Upper lobe of right lung (tissue), 1 donor: ENCODE measurements around the gene DOCK2. TPM values are rescaled to one million over a fixed set of nuclear protein-coding genes. Genes with fewer than 3 reads are reported as not detected.

ENCODE experiments used
- ATAC-seq: fragments of 200-7000 bp; cut with Tn5 transposase; one replicate; pipeline ENCODE4 v1.9.1; 2020; ENCODE audit warnings: mild to moderate bottlenecking, moderate library complexity
- DNase-seq: peaks from one replicate; pipeline ENCODE4 v3.0.0-alpha.2; 2020
- H3K27ac ChIP-seq: fragments of 200-600 bp; one replicate; pipeline ENCODE4 v1.8.0; 2022
- H3K27me3 ChIP-seq: fragments of 200-600 bp; one replicate; pipeline ENCODE4 v1.8.0; 2022; ENCODE audit warnings: mild to moderate bottlenecking
- H3K36me3 ChIP-seq: fragments of 200-600 bp; one replicate; pipeline ENCODE4 v1.8.0; 2022
- H3K4me1 ChIP-seq: fragments of 200-600 bp; one replicate; pipeline ENCODE4 v1.8.0; 2022
- H3K4me3 ChIP-seq: fragments of 200-600 bp; one replicate; pipeline ENCODE4 v1.8.0; 2022; ENCODE audit warnings: mild to moderate bottlenecking
- H3K9me3 ChIP-seq: fragments of 200-600 bp; one replicate; pipeline ENCODE4 v1.8.0; 2022
- intact Hi-C: fragments of 100-400 bp; cut with DNase I; formaldehyde crosslinking; loops from one replicate; pipeline ENCODE4 v1.11.0; 2022
- total RNA-seq: library from RNA; stranded (reverse); fragmentation: NEBNext Ultra II Directional; extraction: Animal tissue kit (Norgen Biotek cat#: 25700); gene quantifications from one replicate; pipeline ENCODE4 v1.2.1, GENCODE V29; 2021
- TF ChIP-seq, protein P1 (sequence below): fragments of 200-600 bp; IDR thresholded peaks from one replicate; pipeline ENCODE4 v1.8.0; 2022; ENCODE audit warnings: antibody characterized with exemption
- donor health status: DM: no; HTN: yes; CAD: no; lungs with severe emphysema.

The DOCK2 gene
- total RNA-seq, 1 donor from 2014 or later = 65.4 TPM

DNA sequence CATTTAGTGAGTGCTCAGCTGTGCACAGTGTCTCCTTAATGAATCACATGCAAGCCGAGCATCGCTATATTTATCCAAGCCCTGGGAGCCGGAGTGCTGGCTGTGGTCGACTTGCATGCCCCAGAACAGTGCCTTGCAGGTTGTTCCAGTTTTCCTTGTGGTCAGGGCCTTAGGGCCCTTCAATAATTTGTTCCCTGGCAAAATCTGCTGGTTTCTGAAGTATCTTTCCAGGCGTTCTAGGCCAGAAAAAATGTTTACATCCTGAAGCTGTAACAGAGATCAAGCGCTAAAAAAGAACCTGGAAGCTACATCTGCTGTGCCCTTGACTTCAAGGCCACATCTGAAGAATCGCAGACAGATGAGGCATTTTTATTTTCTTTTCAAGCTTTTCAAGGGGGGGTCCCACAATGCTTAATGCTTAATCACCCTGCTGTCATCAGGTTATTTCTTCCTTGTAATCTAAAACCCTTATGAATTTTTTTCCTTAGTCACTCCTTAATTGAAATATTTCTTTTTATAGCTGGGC lies 105.8 kb downstream of the DOCK2 start:
- no peaks in the 10 kb centered on the region for H3K9me3 ChIP-seq
- H3K27ac ChIP-seq = no peak overlapping the region
- no peak overlapping the region for H3K4me3 ChIP-seq
- no peak for DNase-seq
- no peak for ATAC-seq
- H3K4me1 ChIP-seq = no peaks in the 10 kb centered on the region
- intact Hi-C loops = no loop called here
- TF ChIP-seq, protein P1, sequence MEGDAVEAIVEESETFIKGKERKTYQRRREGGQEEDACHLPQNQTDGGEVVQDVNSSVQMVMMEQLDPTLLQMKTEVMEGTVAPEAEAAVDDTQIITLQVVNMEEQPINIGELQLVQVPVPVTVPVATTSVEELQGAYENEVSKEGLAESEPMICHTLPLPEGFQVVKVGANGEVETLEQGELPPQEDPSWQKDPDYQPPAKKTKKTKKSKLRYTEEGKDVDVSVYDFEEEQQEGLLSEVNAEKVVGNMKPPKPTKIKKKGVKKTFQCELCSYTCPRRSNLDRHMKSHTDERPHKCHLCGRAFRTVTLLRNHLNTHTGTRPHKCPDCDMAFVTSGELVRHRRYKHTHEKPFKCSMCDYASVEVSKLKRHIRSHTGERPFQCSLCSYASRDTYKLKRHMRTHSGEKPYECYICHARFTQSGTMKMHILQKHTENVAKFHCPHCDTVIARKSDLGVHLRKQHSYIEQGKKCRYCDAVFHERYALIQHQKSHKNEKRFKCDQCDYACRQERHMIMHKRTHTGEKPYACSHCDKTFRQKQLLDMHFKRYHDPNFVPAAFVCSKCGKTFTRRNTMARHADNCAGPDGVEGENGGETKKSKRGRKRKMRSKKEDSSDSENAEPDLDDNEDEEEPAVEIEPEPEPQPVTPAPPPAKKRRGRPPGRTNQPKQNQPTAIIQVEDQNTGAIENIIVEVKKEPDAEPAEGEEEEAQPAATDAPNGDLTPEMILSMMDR = no peak
- peaks cover 3% of the 10 kb centered on the region for H3K36me3 ChIP-seq
- no peaks in the 10 kb centered on the region for H3K27me3 ChIP-seq

DNA sequence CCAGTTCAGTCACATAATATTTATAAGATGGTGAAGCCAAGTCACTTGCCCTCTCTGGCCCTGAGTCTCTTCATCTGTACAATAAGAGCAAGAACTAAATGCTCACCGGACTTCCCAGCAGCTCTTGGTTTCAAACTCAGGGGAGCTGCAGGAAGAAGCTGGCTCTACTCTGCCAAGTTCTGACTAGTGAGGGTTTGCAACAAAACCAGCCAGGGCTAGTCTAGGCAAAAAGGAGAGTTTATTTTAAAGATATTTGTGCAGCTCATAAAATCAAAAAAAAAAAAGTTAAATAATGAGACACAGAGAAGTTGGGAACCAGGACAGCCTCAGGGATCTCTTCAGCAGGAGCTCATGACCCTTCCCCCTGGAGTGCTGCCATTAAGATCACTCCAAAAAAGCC lies 107.3 kb downstream of the DOCK2 start:
- no peaks in the 10 kb centered on the region for H3K4me1 ChIP-seq
- no peaks in the 10 kb centered on the region for H3K27me3 ChIP-seq
- no peaks in the 10 kb centered on the region for H3K9me3 ChIP-seq
- H3K27ac ChIP-seq = no peak overlapping the region
- TF ChIP-seq, protein P1 = no peak
- ATAC-seq = no peak
- DNase-seq = no peak
- no peak overlapping the region for H3K4me3 ChIP-seq
- H3K36me3 ChIP-seq = peaks cover 18% of the 10 kb centered on the region
- intact Hi-C loops = no loop called here

- Histone ChIP-seq H3K4me1 (no peaks in the 10 kb centered on the region), H3K27ac (no peak overlapping the region), H3K4me3 (no peak overlapping the region), H3K9me3 (no peaks in the 10 kb centered on the region), H3K27me3 (no peaks in the 10 kb centered on the region), H3K36me3 (peaks cover 18% of the 10 kb centered on the region)
- intact Hi-C loops = no loop called here
- ATAC-seq = no peak
- TF ChIP-seq, protein P1 = no peak
- DNase-seq = no peak
These were observed 108.5 kb downstream of the DOCK2 start for GRCh38 chr5:169745441-169746146.

DNA sequence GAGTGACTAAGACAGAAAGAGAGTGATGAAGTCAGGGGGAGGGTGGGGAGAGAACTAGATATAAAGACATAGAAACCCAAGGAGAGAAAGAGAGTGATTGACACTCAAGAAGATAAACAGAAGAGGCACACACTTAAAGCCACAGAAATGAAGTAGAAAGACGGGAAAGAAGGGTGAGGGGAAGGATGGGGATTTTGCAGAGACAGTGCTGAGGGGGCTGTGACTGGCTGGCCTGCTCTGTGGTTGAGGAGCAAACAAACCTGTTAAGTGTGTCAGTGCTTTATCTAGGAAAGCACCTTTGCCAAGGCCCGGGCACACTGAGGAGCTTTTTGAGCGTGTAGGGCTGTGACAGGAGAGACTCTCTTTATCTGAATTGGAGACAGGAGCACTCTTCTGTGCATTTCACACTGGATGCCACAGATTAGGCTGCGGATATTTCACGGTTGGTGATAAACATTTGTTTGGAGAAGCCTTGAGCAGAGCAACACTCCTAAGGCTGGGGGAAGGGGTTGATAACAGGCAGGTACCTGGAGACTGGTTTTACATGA lies 109.1 kb downstream of the DOCK2 start:
- Histone ChIP-seq H3K27ac (no peak overlapping the region), H3K4me3 (no peak overlapping the region), H3K9me3 (no peaks in the 10 kb centered on the region), H3K27me3 (no peaks in the 10 kb centered on the region), H3K36me3 (peaks cover 21% of the 10 kb centered on the region), H3K4me1 (no peaks in the 10 kb centered on the region)
- ATAC-seq (no peak), DNase-seq (no peak)
- intact Hi-C loops = no loop called here
- TF ChIP-seq, protein P1 = no peak

DNA sequence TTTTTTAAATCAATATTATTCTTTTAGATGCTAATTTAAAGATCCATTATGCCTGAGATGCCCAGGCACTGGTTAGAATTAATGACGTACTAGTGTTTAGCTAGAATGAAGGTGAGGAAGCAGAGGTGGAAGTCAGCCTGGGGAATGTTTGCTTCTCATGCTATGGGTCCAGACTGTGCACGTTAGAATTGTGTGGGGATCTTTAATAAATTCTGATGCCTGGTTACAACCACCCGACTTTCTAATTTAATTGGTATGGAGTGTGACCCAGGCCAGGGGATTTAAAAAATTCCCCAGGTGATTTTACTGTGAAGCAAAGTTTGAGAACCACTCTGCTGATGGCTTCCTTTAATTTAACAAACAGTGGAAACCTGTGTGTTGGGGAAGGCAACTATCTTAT lies 111.1 kb downstream of the DOCK2 start:
- no peaks in the 10 kb centered on the region for H3K9me3 ChIP-seq
- DNase-seq (no peak), ATAC-seq (no peak)
- intact Hi-C loops = no loop called here
- H3K27me3 ChIP-seq = no peaks in the 10 kb centered on the region
- no peak overlapping the region for H3K27ac ChIP-seq
- TF ChIP-seq, protein P1 = no peak
- peaks cover 31% of the 10 kb centered on the region for H3K36me3 ChIP-seq
- no peaks in the 10 kb centered on the region for H3K4me1 ChIP-seq
- no peak overlapping the region for H3K4me3 ChIP-seq
